Kidney epithelial cell (primary cell): ENCODE results near the gene KANK4. TPM values are rescaled to one million over a fixed set of nuclear protein-coding genes. Genes with fewer than 3 reads are reported as not detected.

Experiments
- DNase-seq: peaks from one replicate; pipeline ENCODE4 v3.0.0-alpha.2; 2010; ENCODE audit warnings: low read depth
- H3K27me3 ChIP-seq: 2 replicates; pipeline ENCODE4 v1.6.0; 2011; ENCODE audit warnings: low read length; ENCODE audit not compliant: control insufficient read depth, insufficient read depth
- H3K36me3 ChIP-seq: 2 replicates; pipeline ENCODE4 v1.5.1; 2011; ENCODE audit warnings: low read length; ENCODE audit not compliant: control insufficient read depth, insufficient read depth
- H3K4me3 ChIP-seq: 2 replicates; pipeline ENCODE4 v1.5.1; 2011; ENCODE audit warnings: low read depth, mild to moderate bottlenecking, control low read depth, low read length
- CTCF ChIP-seq: IDR thresholded peaks from 2 replicates; pipeline ENCODE4 v1.5.1; 2011; ENCODE audit warnings: mild to moderate bottlenecking, moderate library complexity, low read length, control low read depth, inconsistent platforms; ENCODE audit not compliant: insufficient read depth, poor library complexity, severe bottlenecking
- total RNA-seq: library from RNA; depleted of rRNA; stranded (reverse); fragments of >200 nt; gene quantifications from 2 replicates; pipeline ENCODE4 v1.2.3, GENCODE V29; 2015

The KANK4 gene
- total RNA-seq, 1 donor from 2014 or later, result 10.1 TPM

GRCh38 chr1:62218604-62219003 is 100.6 kb downstream of the KANK4 start:
- TF ChIP-seq CTCF, result no peak
- H3K27me3 ChIP-seq, result no peaks in the 10 kb centered on the region
- DNase-seq, result no peak

GRCh38 chr1:62213075-62213914 is 105.9 kb downstream of the KANK4 start:
- Histone ChIP-seq H3K36me3 (no peaks in the 10 kb centered on the region), H3K4me3 (no peak overlapping the region), H3K27me3 (no peaks in the 10 kb centered on the region)
- TF ChIP-seq CTCF, result no peak
- DNase-seq, result no peak

More at GRCh38 chr1:62218604-62219003, 100.6 kb downstream of the KANK4 start:
- H3K36me3 ChIP-seq, result no peaks in the 10 kb centered on the region
- H3K4me3 ChIP-seq, result no peak overlapping the region

GRCh38 chr1:62212411-62212810 is 106.8 kb downstream of the KANK4 start:
- H3K4me3 ChIP-seq, result no peak overlapping the region
- DNase-seq, result no peak
- H3K27me3 ChIP-seq, result no peaks in the 10 kb centered on the region
- no peaks in the 10 kb centered on the region for H3K36me3 ChIP-seq
- TF ChIP-seq CTCF, result no peak

GRCh38 chr1:62210960-62211359 is 108.3 kb downstream of the KANK4 start:
- H3K27me3 ChIP-seq, result no peaks in the 10 kb centered on the region
- no peak for TF ChIP-seq CTCF
- DNase-seq, result no peak
- no peaks in the 10 kb centered on the region for H3K36me3 ChIP-seq
- H3K4me3 ChIP-seq, result no peak overlapping the region

- Histone ChIP-seq H3K36me3 (no peaks in the 10 kb centered on the region), H3K4me3 (no peak overlapping the region), H3K27me3 (no peaks in the 10 kb centered on the region)
- no peak for DNase-seq
- no peak for TF ChIP-seq CTCF
Observed at GRCh38 chr1:62209931-62210595, 109.2 kb downstream of the KANK4 start.
